Ishikawa (cell line): Measurements from ENCODE around the gene SPACA9.

ENCODE experiments used
- CEBPB ChIP-seq: IDR thresholded peaks from 2 replicates; pipeline ENCODE4 v1.6.1; 2012
- CREB1 ChIP-seq: IDR thresholded peaks from 2 replicates; pipeline ENCODE4 v1.6.1; 2012; ENCODE audit warnings: low read depth
- EGR1 ChIP-seq: IDR thresholded peaks from 2 replicates; pipeline ENCODE4 v1.6.1; 2012
- EP300 ChIP-seq: IDR thresholded peaks from 2 replicates; pipeline ENCODE4 v1.6.1; 2012; ENCODE audit warnings: borderline replicate concordance
- FOXM1 ChIP-seq: IDR thresholded peaks from 2 replicates; pipeline ENCODE4 v1.6.1; 2012; ENCODE audit warnings: low read depth, borderline replicate concordance
- NFIC ChIP-seq: IDR thresholded peaks from 2 replicates; pipeline ENCODE4 v1.6.1; 2012
- RAD21 ChIP-seq: IDR thresholded peaks from 2 replicates; pipeline ENCODE4 v1.6.1; 2012; ENCODE audit warnings: low read depth
- TAF1 ChIP-seq: IDR thresholded peaks from 2 replicates; pipeline ENCODE4 v1.6.1; 2012; ENCODE audit warnings: low read depth, mild to moderate bottlenecking
- TCF12 ChIP-seq: IDR thresholded peaks from 2 replicates; pipeline ENCODE4 v1.6.1; 2012; ENCODE audit warnings: low read depth
- TEAD4 ChIP-seq: IDR thresholded peaks from 2 replicates; pipeline ENCODE4 v1.6.1; 2012
- YY1 ChIP-seq: IDR thresholded peaks from 2 replicates; pipeline ENCODE4 v1.6.1; 2012; ENCODE audit warnings: low read depth
- ZBTB7A ChIP-seq: IDR thresholded peaks from 2 replicates; pipeline ENCODE4 v1.6.1; 2012; ENCODE audit warnings: low read depth
- TF ChIP-seq, protein P1 (sequence below): IDR thresholded peaks from 2 replicates; pipeline ENCODE4 v1.6.1; 2012
- TF ChIP-seq, protein P2 (sequence below): IDR thresholded peaks from 2 replicates; pipeline ENCODE4 v1.6.1; 2012
- TF ChIP-seq, protein P3 (sequence below): IDR thresholded peaks from 2 replicates; pipeline ENCODE4 v1.6.1; 2012; ENCODE audit warnings: low read depth, mild to moderate bottlenecking

SPACA9 gene

DNA sequence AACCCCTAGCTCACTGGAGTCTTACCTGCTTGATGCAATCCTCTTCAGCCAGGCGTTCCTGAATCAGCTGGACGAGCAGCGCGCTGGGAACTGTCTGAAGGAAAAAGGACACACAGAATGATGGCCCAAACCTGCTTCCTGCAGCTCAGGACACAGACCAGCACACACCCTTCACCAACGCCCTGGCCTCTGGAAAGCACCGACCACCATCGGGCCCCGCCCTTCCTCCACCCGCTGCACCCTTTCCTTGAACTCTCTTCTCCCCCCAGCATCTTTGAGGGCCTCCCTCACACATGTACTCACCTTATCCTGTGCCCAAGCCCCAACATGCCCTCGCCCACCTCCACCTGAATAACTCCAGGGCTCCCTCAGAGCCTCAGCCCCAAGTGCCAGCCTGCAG is 23.9 kb upstream of the SPACA9 start:
- TF ChIP-seq EP300: no peak
- no peak for TF ChIP-seq TCF12
- no peak for TF ChIP-seq NFIC
- no peak for TF ChIP-seq RAD21
- TF ChIP-seq TAF1: no peak
- no peak for TF ChIP-seq CEBPB
- no peak for TF ChIP-seq ZBTB7A
- TF ChIP-seq TEAD4: no peak
- TF ChIP-seq CREB1: no peak
- TF ChIP-seq, protein P1, sequence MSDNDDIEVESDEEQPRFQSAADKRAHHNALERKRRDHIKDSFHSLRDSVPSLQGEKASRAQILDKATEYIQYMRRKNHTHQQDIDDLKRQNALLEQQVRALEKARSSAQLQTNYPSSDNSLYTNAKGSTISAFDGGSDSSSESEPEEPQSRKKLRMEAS: no peak
- no peak for TF ChIP-seq YY1
- TF ChIP-seq EGR1: no peak
- TF ChIP-seq, protein P2, sequence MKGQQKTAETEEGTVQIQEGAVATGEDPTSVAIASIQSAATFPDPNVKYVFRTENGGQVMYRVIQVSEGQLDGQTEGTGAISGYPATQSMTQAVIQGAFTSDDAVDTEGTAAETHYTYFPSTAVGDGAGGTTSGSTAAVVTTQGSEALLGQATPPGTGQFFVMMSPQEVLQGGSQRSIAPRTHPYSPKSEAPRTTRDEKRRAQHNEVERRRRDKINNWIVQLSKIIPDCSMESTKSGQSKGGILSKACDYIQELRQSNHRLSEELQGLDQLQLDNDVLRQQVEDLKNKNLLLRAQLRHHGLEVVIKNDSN: no peak
- TF ChIP-seq FOXM1: no peak
- TF ChIP-seq, protein P3, sequence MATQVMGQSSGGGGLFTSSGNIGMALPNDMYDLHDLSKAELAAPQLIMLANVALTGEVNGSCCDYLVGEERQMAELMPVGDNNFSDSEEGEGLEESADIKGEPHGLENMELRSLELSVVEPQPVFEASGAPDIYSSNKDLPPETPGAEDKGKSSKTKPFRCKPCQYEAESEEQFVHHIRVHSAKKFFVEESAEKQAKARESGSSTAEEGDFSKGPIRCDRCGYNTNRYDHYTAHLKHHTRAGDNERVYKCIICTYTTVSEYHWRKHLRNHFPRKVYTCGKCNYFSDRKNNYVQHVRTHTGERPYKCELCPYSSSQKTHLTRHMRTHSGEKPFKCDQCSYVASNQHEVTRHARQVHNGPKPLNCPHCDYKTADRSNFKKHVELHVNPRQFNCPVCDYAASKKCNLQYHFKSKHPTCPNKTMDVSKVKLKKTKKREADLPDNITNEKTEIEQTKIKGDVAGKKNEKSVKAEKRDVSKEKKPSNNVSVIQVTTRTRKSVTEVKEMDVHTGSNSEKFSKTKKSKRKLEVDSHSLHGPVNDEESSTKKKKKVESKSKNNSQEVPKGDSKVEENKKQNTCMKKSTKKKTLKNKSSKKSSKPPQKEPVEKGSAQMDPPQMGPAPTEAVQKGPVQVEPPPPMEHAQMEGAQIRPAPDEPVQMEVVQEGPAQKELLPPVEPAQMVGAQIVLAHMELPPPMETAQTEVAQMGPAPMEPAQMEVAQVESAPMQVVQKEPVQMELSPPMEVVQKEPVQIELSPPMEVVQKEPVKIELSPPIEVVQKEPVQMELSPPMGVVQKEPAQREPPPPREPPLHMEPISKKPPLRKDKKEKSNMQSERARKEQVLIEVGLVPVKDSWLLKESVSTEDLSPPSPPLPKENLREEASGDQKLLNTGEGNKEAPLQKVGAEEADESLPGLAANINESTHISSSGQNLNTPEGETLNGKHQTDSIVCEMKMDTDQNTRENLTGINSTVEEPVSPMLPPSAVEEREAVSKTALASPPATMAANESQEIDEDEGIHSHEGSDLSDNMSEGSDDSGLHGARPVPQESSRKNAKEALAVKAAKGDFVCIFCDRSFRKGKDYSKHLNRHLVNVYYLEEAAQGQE: no peak

DNA sequence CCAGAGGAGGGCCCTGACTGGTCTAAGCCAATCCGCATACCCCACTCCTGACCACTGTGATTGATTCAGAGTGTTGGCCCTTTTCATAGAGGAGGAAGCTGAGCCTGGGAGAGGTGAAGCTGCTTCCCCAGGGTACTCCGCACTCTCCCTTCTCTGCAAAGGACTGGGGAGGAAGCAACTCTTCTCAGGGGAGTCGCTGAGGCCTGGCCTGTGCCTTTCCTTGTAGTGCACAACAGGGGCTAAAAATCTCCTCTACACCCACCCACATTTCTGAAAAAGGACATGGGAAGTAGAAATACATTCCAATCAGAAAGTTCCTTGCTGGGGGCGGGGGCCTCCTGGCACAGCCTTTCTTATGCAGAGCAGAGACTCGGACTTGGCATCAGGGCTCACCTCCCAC is 22.8 kb upstream of the SPACA9 start:
- no peak for TF ChIP-seq CEBPB
- TF ChIP-seq, protein P1: no peak
- no peak for TF ChIP-seq FOXM1
- no peak for TF ChIP-seq EGR1
- no peak for TF ChIP-seq RAD21
- no peak for TF ChIP-seq CREB1
- no peak for TF ChIP-seq ZBTB7A
- TF ChIP-seq TAF1: no peak
- no peak for TF ChIP-seq TEAD4
- no peak for TF ChIP-seq EP300
- TF ChIP-seq NFIC: no peak
- no peak for TF ChIP-seq TCF12

DNA sequence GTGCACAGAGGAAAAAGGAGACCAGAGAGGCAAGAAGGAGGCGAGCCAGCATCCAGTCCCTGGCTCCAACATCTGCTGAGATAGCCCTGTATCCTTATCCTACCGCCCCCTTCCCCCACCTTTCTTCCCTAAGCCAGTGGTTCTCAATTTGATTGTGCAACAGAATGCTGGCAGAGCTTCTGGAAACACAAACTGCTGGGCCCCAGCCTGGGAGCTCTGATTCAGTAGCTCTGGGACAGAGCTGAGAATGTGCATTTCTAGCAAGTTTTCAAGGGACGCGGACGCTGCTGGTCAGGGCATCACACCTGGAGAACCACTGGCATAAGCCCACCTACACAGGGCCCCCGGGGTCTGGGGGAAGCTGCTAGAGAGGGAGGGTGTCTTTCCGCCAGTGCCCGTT is 21.7 kb upstream of the SPACA9 start:
- TF ChIP-seq EGR1 (no peak), TEAD4 (no peak), CREB1 (no peak), TAF1 (no peak), CEBPB (no peak), FOXM1 (no peak), RAD21 (no peak), YY1 (no peak), ZBTB7A (no peak), EP300 (no peak), NFIC (no peak), TCF12 (no peak)
- TF ChIP-seq, protein P3: no peak
- TF ChIP-seq, protein P2: no peak
- TF ChIP-seq, protein P1: no peak

DNA sequence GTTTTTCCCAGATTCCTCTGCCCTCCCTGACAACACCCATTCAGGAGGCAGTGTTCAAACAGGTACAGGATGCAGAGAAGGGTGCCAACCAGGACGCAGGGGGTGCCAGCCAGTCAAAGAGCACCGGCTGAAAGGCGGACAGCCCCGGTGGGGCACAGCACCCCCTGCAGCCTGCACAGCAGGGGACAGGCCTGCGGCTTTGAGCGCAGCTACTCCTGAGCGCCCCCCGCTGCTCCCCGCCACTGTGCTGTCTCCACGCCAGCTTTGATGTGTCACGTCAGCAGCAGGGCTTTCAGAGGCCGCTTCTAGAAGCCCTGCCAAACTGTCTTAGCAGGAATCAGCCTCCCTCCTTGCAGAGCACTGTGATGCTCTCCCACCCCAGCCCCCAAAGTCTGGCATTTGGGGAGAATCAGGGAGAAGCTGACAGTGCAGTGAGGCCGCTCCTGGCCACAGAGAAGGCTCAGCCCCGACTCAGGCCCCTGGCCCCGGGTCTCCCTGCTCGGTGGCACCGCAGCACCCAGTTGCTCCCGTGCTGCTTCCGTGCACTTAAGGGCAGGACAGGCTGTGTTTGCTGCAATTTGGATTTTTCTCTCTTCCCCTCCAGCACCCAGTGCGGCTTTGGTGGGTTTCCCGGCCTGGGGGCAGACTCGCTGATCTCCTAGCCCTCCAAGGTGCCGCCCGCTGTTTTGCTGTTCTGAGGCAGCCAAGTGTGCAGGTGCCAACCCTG is 20.9 kb upstream of the SPACA9 start:
- TF ChIP-seq RAD21 (no peak), CEBPB (no peak)
- TF ChIP-seq, protein P3: no peak

DNA sequence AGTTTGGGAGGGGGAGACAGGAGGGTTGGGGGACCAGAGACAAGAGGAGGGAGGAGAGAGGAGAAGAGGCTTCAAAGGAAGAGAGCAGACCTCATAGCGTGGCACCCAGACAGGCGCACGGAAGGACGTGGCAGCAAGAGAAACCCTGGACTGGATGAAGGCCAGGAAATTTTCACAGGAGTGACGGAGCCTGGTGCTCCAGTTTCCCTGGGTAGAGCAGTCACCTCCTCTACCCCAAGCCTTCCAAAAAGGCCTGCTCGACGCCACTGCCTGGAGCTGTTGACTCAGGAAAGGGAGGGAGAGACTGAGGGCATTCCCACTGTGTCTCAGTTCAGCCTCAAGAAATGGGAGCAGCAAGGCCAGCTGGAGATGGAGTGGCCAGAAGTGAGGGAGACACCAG is 19.9 kb upstream of the SPACA9 start:
- TF ChIP-seq EP300 (no peak), TEAD4 (no peak), CREB1 (no peak), TAF1 (no peak), TCF12 (no peak), FOXM1 (no peak), YY1 (no peak), ZBTB7A (no peak), NFIC (no peak), RAD21 (no peak), CEBPB (no peak), EGR1 (no peak)
- TF ChIP-seq, protein P2: no peak
- TF ChIP-seq, protein P3: no peak
- TF ChIP-seq, protein P1: no peak
